ENCODE results near the gene ZNF554.

Gene ZNF554

GRCh38 chr19:2809387-2810140 is 10.1 kb upstream of the ZNF554 start:
- no peaks in the 10 kb centered on the region for H3K27me3 ChIP-seq (ENCODE audit: insufficient read depth, insufficient read length)
- peaks cover 98% of the 10 kb centered on the region for H3K36me3 ChIP-seq (ENCODE audit: insufficient read depth, insufficient read length, low read length)
- H3K4me3 ChIP-seq (ENCODE audit: insufficient read length, low read depth): no peak overlapping the region
- TF ChIP-seq YY1 (IDR thresholded peaks at IDR 0.05; ENCODE audit: insufficient read depth, insufficient read length) (no peak), ZNF274 (IDR thresholded peaks at IDR 0.05; ENCODE audit: low read depth, low read length) (no peak), SUZ12 (IDR thresholded peaks at IDR 0.05; ENCODE audit: extremely low read depth, insufficient read depth, insufficient read length) (no peak)
- DNase-seq (ENCODE audit: low read depth, low spot score): no peak
- no peaks in the 10 kb centered on the region for H3K4me1 ChIP-seq (ENCODE audit: insufficient read depth, insufficient read length)
- no peak overlapping the region for H3K9ac ChIP-seq (ENCODE audit: insufficient read length, low read depth)
- H3K9me3 ChIP-seq (ENCODE audit: insufficient read depth, low read length): no peaks in the 10 kb centered on the region

- Histone ChIP-seq H3K27me3 (ENCODE audit: insufficient read depth, insufficient read length) (no peaks in the 10 kb centered on the region), H3K4me3 (ENCODE audit: insufficient read length, low read depth) (no peak overlapping the region), H3K4me1 (ENCODE audit: insufficient read depth, insufficient read length) (no peaks in the 10 kb centered on the region), H3K36me3 (ENCODE audit: insufficient read depth, insufficient read length, low read length) (peaks cover 98% of the 10 kb centered on the region), H3K9ac (ENCODE audit: insufficient read length, low read depth) (no peak overlapping the region), H3K9me3 (ENCODE audit: insufficient read depth, low read length) (no peaks in the 10 kb centered on the region)
- TF ChIP-seq SUZ12 (IDR thresholded peaks at IDR 0.05; ENCODE audit: extremely low read depth, insufficient read depth, insufficient read length) (no peak), ZNF274 (IDR thresholded peaks at IDR 0.05; ENCODE audit: low read depth, low read length) (no peak), YY1 (IDR thresholded peaks at IDR 0.05; ENCODE audit: insufficient read depth, insufficient read length) (no peak)
- no peak for DNase-seq (ENCODE audit: low read depth, low spot score)
These were observed 9.3 kb upstream of the ZNF554 start for GRCh38 chr19:2810141-2811091.

GRCh38 chr19:2811221-2811722 is 8.4 kb upstream of the ZNF554 start:
- H3K4me3 ChIP-seq (ENCODE audit: insufficient read length, low read depth): no peak overlapping the region
- no peaks in the 10 kb centered on the region for H3K9me3 ChIP-seq (ENCODE audit: insufficient read depth, low read length)
- TF ChIP-seq SUZ12 (IDR thresholded peaks at IDR 0.05; ENCODE audit: extremely low read depth, insufficient read depth, insufficient read length) (no peak), YY1 (IDR thresholded peaks at IDR 0.05; ENCODE audit: insufficient read depth, insufficient read length) (no peak), ZNF274 (IDR thresholded peaks at IDR 0.05; ENCODE audit: low read depth, low read length) (no peak)
- no peaks in the 10 kb centered on the region for H3K27me3 ChIP-seq (ENCODE audit: insufficient read depth, insufficient read length)
- no peak overlapping the region for H3K9ac ChIP-seq (ENCODE audit: insufficient read length, low read depth)
- H3K4me1 ChIP-seq (ENCODE audit: insufficient read depth, insufficient read length): no peaks in the 10 kb centered on the region
- peaks cover 100% of the 10 kb centered on the region for H3K36me3 ChIP-seq (ENCODE audit: insufficient read depth, insufficient read length, low read length)
- no peak for DNase-seq (ENCODE audit: low read depth, low spot score)

GRCh38 chr19:2811735-2812413 is 7.8 kb upstream of the ZNF554 start:
- no peaks in the 10 kb centered on the region for H3K9me3 ChIP-seq (ENCODE audit: insufficient read depth, low read length)
- H3K9ac ChIP-seq (ENCODE audit: insufficient read length, low read depth): no peak overlapping the region
- no peaks in the 10 kb centered on the region for H3K27me3 ChIP-seq (ENCODE audit: insufficient read depth, insufficient read length)
- TF ChIP-seq ZNF274 (IDR thresholded peaks at IDR 0.05; ENCODE audit: low read depth, low read length): no peak
- TF ChIP-seq YY1 (IDR thresholded peaks at IDR 0.05; ENCODE audit: insufficient read depth, insufficient read length): no peak
- no peak for TF ChIP-seq SUZ12 (IDR thresholded peaks at IDR 0.05; ENCODE audit: extremely low read depth, insufficient read depth, insufficient read length)
- H3K4me1 ChIP-seq (ENCODE audit: insufficient read depth, insufficient read length): no peaks in the 10 kb centered on the region
- H3K36me3 ChIP-seq (ENCODE audit: insufficient read depth, insufficient read length, low read length): peaks cover 96% of the 10 kb centered on the region
- DNase-seq (ENCODE audit: low read depth, low spot score): no peak
- H3K4me3 ChIP-seq (ENCODE audit: insufficient read length, low read depth): no peak overlapping the region

GRCh38 chr19:2812414-2813234 is 7.0 kb upstream of the ZNF554 start:
- Histone ChIP-seq H3K9ac (ENCODE audit: insufficient read length, low read depth) (no peak overlapping the region), H3K4me1 (ENCODE audit: insufficient read depth, insufficient read length) (no peaks in the 10 kb centered on the region), H3K27me3 (ENCODE audit: insufficient read depth, insufficient read length) (no peaks in the 10 kb centered on the region), H3K36me3 (ENCODE audit: insufficient read depth, insufficient read length, low read length) (peaks cover 88% of the 10 kb centered on the region), H3K4me3 (ENCODE audit: insufficient read length, low read depth) (no peak overlapping the region), H3K9me3 (ENCODE audit: insufficient read depth, low read length) (no peaks in the 10 kb centered on the region)
- no peak for TF ChIP-seq ZNF274 (IDR thresholded peaks at IDR 0.05; ENCODE audit: low read depth, low read length)
- TF ChIP-seq YY1 (IDR thresholded peaks at IDR 0.05; ENCODE audit: insufficient read depth, insufficient read length): no peak
- TF ChIP-seq SUZ12 (IDR thresholded peaks at IDR 0.05; ENCODE audit: extremely low read depth, insufficient read depth, insufficient read length): no peak
- no peak for DNase-seq (ENCODE audit: low read depth, low spot score)

Measured in NT2/D1 (cell line).